Measurements from ENCODE around the gene PRAME.

PRAME gene

GRCh38 chr22:22498267-22498666, 60.8 kb downstream of the PRAME start:
- no peak for DNase-seq
- no peak for TF ChIP-seq CTCF (IDR thresholded peaks at IDR 0.05; ENCODE audit: low read depth, low read length, missing control alignments)
- H3K36me3 ChIP-seq (replicated peaks), result peaks cover 8% of the 10 kb centered on the region

More at GRCh38 chr22:22498267-22498666, 60.8 kb downstream of the PRAME start:
- Histone ChIP-seq H3K27me3 (replicated peaks) (no peaks in the 10 kb centered on the region), H3K27ac (no peak overlapping the region), H3K4me3 (ENCODE audit: low read depth, low read length) (no peak overlapping the region)
- in situ Hi-C loops (cut with HindIII; ENCODE audit: low pct_ligation_motif_present, low sequenced_read_pairs), result no loop called here

Measured in brain microvascular endothelial cell (primary cell).